Adrenal gland (tissue), 12 donors: Measurements from ENCODE around the gene STAT1. TPM values are rescaled to one million over a fixed set of nuclear protein-coding genes. Genes with fewer than 3 reads are reported as not detected.

Experiments
- DNase-seq, 7 donors: peaks; one replicate each; pipeline ENCODE4 v3.0.0-alpha.2; 2019 to 2020
- H3K27ac ChIP-seq, 5 donors: fragments of 200-600 bp; sonication (generic) in 4 of 5; 1 replicate in 3 of 5; 2 replicates in 2 of 5; pipeline versions ENCODE4 v1.5.1 to v1.8.0; 2016 to 2020; ENCODE audit warnings: mild to moderate bottlenecking in 1 of 5
- H3K27me3 ChIP-seq: fragments of 200-600 bp; 2 replicates; pipeline ENCODE4 v1.8.0; 2021
- H3K36me3 ChIP-seq, 2 donors: fragments of 200-600 bp; replicated peaks in 1 of 2; 1 replicate in 1 of 2; 2 replicates in 1 of 2; pipeline versions ENCODE4 v1.5.1 to v1.8.0; 2018 to 2022
- H3K4me1 ChIP-seq, 2 donors: fragments of 200-600 bp; replicated peaks in 1 of 2; 1 replicate in 1 of 2; 2 replicates in 1 of 2; pipeline versions ENCODE4 v1.5.1 to v1.8.0; 2018 to 2021
- H3K4me3 ChIP-seq, 4 donors: fragments of 200-600 bp; sonication (generic) in 3 of 4; one replicate each; pipeline ENCODE4 v1.5.1; 2016 to 2018
- H3K9me3 ChIP-seq, 3 donors: fragments of 200-600 bp; sonication (generic) in 1 of 3; replicated peaks in 1 of 3; 1 replicate in 2 of 3; 2 replicates in 1 of 3; pipeline versions ENCODE4 v1.5.1 to v1.8.0; 2016 to 2021
- CTCF ChIP-seq, 6 experiments: fragments of 450-650 bp in 4 of 6; fragments of 200-600 bp in 2 of 6; sonication (generic) in 1 of 6; IDR thresholded peaks; 1 replicate in 5 of 6; 2 replicates in 1 of 6; pipeline versions ENCODE4 v1.5.1 to v1.8.0; 2016 to 2021; ENCODE audit warnings: antibody characterized with exemption in 6 of 6, mild to moderate bottlenecking in 2 of 6, moderate library complexity in 1 of 6
- POLR2A ChIP-seq, 2 donors: fragments of 450-650 bp; IDR thresholded peaks; one replicate each; pipeline ENCODE4 v1.6.1; 2017; ENCODE audit warnings: antibody characterized with exemption in 2 of 2, mild to moderate bottlenecking in 2 of 2, moderate library complexity in 1 of 2
- WGBS, 4 donors: extraction: QIAGEN DNeasy Blood & Tissue Kit in 2 of 4; methylation state at CpG; one replicate each; pipeline versions ENCODE4 v1.1.5 to v1.1.7; 2013 to 2017; 5-methylcytosine and 5-hydroxymethylcytosine counted together
- intact Hi-C, 2 donors: fragments of 100-400 bp; cut with DNase I; formaldehyde crosslinking; loops; one replicate each; pipeline versions ENCODE4 v1.14.1 to v1.15.0; 2022 to 2023
- polyA plus RNA-seq, 3 donors: library from polyadenylated mRNA; stranded (reverse); fragments of 200-250 nt in 2 of 3; fragments of 350-450 nt in 1 of 3; fragmentation: Illumina TruSeq in 1 of 3; extraction: RNeasy Lipid Tissue Mini Kit (QIAGEN cat#74804) in 1 of 3; gene quantifications; one replicate each; pipeline ENCODE4 v1.2.3, GENCODE V29; 2013 to 2014
- total RNA-seq, 9 donors: library from RNA; depleted of rRNA in 4 of 9; stranded (reverse); fragments of >200 nt in 4 of 9; fragments of 120-200 nt in 1 of 9; fragmentation: NEBNext Ultra II Directional in 1 of 9; extraction: Animal tissue kit (Norgen Biotek cat#: 25700) in 1 of 9; gene quantifications; one replicate each; pipeline versions ENCODE4 v1.1.0 to v1.2.4, GENCODE V29; 2013 to 2023
- donor health status: healthy with polysubstance abuse.
- donor health status: Bipolar disorder and iron deficiency.
- donor health status: DM: yes; HTN: yes; CAD: no.
- donor health status: DM: no; HTN: no; CAD: no.
- donor health status: DM: no; HTN: no; CAD: no.
- donor health status: DM: yes; HTN: yes; CAD: no.

Gene STAT1
- total and polyA plus RNA-seq, 12 donors: 11.9 to 165 (median 75.6) TPM

GRCh38 chr2:190977505-190977904 lies 36.5 kb downstream of the STAT1 start:
- no peaks in the 10 kb centered on the region for H3K9me3 ChIP-seq
- no peak overlapping the region for H3K27ac ChIP-seq
- H3K4me3 ChIP-seq: no peak overlapping the region
- 90 to 94% (median 92%) methylated on average over 5 of the region's 5 CpGs for WGBS, 4 donors
- no peaks in the 10 kb centered on the region for H3K27me3 ChIP-seq
- TF ChIP-seq CTCF (IDR thresholded peaks at IDR 0.05) (no peak), POLR2A (IDR thresholded peaks at IDR 0.05) (no peak)
- peaks cover 0 to 5% of the 10 kb centered on the region in 2 donors for H3K4me1 ChIP-seq
- intact Hi-C loops: no loop called here
- DNase-seq: no peak
- peaks cover 0 to 97% of the 10 kb centered on the region in 2 donors for H3K36me3 ChIP-seq

DNA sequence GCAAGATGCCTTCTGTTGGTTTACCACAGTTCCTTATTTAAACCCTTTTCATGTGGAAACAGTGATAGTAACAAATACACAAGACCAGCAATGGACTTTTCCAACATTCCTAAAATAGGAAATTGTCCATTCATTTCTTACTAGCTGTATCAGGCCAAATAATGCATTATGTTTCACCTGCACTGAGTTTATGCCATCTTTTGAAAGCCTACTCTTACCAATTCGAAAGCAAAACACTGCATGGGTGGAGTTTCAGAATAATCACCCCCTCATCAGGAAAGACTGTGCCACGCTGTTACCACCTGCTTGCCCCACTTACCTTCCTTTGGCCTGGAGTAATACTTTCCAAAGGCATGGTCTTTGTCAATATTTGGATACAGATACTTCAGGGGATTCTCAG lies 37.5 kb downstream of the STAT1 start:
- Histone ChIP-seq H3K36me3 (peaks cover 0 to 87% of the 10 kb centered on the region in 2 donors), H3K4me3 (no peak overlapping the region), H3K27me3 (no peaks in the 10 kb centered on the region), H3K9me3 (no peaks in the 10 kb centered on the region), H3K4me1 (peaks cover 0 to 5% of the 10 kb centered on the region in 2 donors), H3K27ac (no peak overlapping the region)
- intact Hi-C loops: no loop called here
- WGBS, 4 donors: 88 to 98% (median 94%) methylated on average over 2 of the region's 2 CpGs
- DNase-seq: no peak
- TF ChIP-seq CTCF (IDR thresholded peaks at IDR 0.05) (no peak), POLR2A (IDR thresholded peaks at IDR 0.05) (no peak)

DNA sequence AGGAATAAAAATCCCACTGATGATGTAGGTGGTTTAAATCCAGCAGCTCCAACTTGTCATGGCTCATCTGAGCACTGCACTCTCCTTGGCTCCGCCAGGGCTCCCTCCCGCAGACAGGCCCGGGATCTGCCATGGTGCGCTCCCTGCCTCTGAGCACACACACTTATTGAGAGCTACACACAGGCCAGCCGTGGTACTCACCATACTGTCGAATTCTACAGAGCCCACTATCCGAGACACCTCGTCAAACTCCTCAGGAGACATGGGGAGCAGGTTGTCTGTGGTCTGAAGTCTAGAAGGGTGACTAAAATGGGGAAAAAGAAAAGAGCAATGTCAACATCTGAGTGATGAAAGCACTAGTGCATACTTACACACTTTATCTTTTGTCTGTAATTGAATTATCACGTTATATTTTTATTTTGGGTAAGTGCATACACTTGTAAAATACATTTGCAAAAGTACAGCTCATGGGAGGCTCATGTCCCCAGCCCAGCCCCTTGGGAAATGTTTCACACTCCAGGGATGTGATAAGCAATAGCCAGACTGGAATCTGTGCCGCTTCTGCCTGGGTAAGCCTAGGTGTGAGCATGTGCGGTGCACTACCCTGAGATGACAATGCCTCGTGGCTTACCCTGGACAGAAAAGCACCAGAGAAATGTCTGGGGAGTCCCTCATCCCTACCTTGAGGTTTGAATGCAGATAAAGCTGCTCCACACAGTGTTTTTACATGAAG lies 39.2 kb downstream of the STAT1 start:
- DNase-seq: no peak
- H3K27ac ChIP-seq: peak overlapping the region in 1 of 5 donors; percentile 45
- peaks cover 0 to 86% of the 10 kb centered on the region in 2 donors for H3K36me3 ChIP-seq
- peaks cover 0 to 7% of the 10 kb centered on the region in 2 donors for H3K4me1 ChIP-seq
- no peaks in the 10 kb centered on the region for H3K9me3 ChIP-seq
- no peak for TF ChIP-seq CTCF (IDR thresholded peaks at IDR 0.05)
- TF ChIP-seq POLR2A (IDR thresholded peaks at IDR 0.05): no peak
- H3K27me3 ChIP-seq: no peaks in the 10 kb centered on the region
- intact Hi-C loops: no loop called here
- WGBS, 4 donors: 88 to 94% (median 92%) methylated on average over 12 of the region's 12 CpGs
- no peak overlapping the region for H3K4me3 ChIP-seq

- no peak for DNase-seq
- intact Hi-C loops: no loop called here
- H3K27ac ChIP-seq: peak overlapping the region in 2 of 5 donors; percentile 2 to 45
- H3K4me3 ChIP-seq: no peak overlapping the region
- WGBS, 4 donors: 77 to 81% (median 80%) methylated on average over 11 of the region's 11 CpGs
- TF ChIP-seq POLR2A (IDR thresholded peaks at IDR 0.05) (no peak), CTCF (IDR thresholded peaks at IDR 0.05) (no peak)
- H3K36me3 ChIP-seq: peaks cover 0 to 86% of the 10 kb centered on the region in 2 donors
- no peaks in the 10 kb centered on the region for H3K9me3 ChIP-seq
- no peaks in the 10 kb centered on the region for H3K27me3 ChIP-seq
- H3K4me1 ChIP-seq: peaks cover 0 to 10% of the 10 kb centered on the region in 2 donors
Observed at GRCh38 chr2:190973726-190974628, 40.0 kb downstream of the STAT1 start.
